Germinal center (tissue), 1 donor: ENCODE measurements around the gene TNRC18.

Experiments
- DNase-seq: peaks from one replicate; pipeline ENCODE4 v3.0.0; 2012; ENCODE audit warnings: mixed read lengths, low spot score

TNRC18 gene

DNA sequence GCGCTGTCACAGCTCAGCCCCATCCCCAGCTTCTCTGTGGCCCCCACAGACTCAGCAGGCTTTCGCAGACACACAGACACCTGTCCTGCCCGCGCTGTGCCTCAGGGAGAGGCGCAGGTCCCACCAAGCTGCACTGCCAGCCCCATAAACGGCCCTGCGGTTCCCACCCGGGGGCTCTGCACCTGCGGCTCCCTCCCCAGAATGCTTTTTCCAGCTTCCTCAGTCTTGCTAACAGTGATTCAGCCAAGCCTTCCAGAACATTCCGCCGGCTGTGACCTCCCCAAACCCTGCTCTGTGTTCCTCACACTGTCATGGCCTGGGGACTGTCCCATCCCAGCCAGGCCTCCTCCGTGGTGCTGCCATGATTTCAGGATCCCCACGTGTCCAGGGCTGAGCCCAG, 27.8 kb upstream of the TNRC18 start:
- no peak for DNase-seq

GRCh38 chr7:5450549-5451327, 27.1 kb upstream of the TNRC18 start:
- DNase-seq: peak; percentile 33

GRCh38 chr7:5448378-5449037, 24.9 kb upstream of the TNRC18 start:
- DNase-seq: no peak

DNA sequence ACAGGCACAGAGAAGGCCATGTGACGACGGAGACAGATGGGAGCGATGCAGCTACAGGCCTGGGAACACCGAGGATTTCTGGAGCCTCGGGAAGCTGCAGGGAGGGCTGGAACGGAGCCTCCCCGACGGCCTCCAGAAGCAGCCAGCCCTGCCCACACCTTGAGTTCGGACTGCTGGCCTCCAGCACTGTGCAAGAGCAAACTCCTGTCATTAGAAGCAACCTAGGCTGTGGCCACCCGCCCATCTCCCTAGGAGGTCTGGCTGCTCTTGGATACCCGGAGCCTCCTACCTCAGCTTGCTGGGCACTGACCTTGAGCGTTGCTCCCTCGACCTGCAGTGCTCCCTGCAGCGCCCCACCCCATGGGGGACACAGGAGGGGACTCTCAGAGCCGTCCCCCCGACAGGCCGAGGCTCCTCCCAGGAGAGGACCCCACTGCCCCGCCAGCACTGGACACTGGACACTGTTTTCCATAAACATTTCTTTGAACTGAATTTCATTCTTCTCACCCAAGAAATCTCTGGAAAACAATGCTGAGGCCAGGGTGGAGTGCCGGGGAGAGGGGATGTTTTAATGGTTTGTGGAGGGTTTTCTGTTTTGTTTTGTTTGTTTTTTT, 22.5 kb upstream of the TNRC18 start:
- DNase-seq: no peak

DNA sequence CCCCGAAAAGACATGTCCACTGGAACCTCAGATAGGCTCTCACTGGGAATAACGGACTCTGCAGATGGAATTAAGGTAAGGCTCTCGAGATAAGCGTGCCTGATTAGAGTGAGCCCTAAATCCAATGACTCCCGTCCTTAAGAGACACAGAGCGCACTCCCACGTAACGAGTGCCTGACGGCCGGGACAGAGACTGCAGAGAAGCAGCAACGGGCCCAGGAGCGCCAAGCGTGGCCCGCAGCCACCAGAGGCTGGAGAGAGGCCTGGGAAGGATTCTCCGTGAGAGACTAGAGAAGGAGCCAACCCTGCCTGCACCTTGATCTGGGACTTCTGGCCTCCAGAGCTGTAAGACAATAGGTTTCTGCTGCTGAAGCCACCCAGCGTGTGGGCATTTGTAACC, 20.0 kb upstream of the TNRC18 start:
- no peak for DNase-seq

DNA sequence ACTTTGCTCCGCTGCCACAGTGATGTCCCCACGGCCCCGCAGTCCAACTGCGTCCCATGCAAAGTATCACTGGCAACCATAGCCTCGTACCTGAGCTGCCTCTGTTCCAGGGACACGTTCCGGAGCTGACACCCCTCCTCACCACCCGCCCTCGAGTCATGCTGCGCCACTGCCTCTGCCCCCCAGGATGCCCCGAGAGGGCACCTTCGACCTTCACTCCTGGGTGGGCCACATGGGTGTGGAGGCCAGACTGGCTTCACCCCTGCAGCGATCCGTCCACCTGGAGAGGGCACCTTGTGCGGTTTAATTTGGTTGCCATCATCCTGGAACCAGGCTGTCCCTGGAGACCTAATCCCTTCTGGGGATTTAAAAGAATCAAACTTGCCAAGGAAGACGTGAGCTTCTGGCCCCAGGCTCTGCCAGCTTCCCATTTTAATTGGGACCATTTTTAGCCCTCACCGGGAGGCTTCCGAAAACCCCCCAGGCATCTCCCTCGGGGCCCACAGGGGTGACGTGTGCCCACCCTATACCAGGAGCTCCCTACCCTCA, 19.2 kb upstream of the TNRC18 start:
- no peak for DNase-seq

- no peak for DNase-seq
Measured at GRCh38 chr7:5441840-5442503, 18.3 kb upstream of the TNRC18 start.

DNA sequence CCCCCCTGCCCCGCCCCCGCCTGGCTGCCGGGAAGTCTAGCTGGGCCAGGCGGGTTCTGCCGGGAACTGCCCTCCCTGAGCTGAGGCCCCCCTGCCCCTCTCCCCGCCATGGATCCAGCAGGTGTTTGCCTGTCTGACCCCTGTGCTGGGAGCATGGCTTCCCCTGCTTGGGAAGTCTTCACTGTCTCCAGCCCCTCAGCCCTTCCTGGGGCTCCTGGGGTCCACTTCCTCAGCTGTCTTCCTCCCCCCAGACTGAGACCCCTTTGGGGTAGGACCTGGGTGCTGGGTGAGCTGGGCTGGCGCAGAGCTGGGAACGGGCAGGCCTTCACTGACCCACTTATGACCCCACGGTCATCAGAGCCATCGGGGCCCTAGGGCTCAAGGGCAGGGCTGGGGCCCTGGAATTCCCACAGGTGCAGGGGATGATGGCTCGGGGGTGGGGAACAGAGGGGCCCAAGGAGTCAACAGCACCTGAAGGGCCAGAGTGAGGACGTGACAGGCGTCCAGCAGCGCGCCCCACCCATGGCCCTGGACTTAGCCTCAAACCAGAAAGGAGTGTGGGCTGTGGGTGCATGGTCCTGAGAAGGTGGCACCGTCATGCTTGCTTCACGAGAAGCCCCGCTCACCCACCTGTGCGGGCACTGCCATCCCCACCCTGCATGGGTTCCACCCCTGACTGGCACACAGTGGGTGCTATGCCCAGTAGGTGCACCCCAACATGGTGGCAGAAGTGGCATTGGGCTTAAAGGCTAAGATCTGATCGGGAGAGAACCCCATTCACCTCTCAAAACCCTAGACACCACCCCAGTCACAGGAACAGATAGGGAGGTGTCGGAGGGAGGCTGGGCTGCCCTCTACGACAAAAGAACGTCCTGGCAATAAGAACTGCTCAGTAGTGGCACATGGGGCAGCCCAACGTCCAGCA, 16.2 kb upstream of the TNRC18 start:
- no peak for DNase-seq

- no peak for DNase-seq
Measured at GRCh38 chr7:5439209-5439571, 15.6 kb upstream of the TNRC18 start.

GRCh38 chr7:5437987-5438386, 14.4 kb upstream of the TNRC18 start:
- DNase-seq: no peak

DNA sequence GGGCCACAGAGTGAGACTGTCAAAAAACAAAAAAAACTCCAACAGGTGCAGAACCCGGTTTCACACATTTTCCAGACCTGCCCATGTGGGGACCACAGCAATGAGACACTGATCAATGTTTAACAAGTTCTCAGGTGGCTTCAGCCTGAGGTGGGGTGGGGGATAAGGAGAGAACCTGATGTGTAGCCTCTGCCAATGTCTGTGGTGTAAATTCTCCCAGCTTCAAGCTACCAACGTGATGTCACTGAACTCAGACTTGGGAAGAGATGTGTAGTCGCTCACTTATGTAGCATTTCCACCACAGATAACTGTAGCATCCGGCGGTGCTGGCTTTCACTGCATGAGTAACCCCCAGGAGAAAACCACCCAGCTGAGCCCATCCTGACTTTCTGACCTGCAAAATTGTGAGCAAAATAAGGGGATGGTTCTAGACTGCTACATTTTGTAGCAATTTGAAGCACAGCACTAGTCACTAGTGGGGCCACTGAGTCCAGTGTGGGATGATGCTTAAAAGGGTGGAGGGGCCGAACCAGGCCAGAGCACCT, 13.8 kb upstream of the TNRC18 start:
- DNase-seq: no peak

DNA sequence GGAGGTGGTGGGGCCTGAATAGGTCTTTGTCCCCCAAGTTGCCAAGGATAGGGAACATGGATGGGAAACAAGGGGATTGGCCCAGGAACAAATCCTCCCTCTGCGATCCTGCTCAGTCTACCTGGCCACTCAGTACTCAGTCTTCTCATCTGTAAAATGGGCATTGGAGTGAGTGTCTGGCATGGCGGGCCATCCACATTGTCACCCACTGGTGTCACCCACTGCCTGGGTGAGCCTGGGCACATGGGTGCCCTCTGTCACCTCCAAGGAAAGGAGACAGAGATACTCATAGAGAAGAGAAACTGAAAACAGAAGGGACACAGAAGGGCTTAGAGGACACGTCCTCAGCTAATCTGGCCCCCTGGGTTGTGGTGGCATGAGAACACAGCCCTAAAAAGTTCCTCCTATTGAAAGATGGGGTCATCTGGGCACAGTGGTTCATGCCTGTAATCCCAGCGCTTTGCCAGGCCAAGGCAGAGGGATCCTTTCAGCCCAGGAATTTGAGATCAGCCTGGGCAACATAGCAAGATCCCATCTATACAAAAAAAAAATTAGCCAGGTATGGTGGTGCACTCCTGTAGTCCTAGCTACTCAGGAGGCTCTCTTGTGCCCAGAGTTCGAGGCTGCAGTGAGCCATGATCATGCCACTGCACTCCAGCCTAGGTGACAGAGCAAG, 12.5 kb upstream of the TNRC18 start:
- DNase-seq: no peak

DNA sequence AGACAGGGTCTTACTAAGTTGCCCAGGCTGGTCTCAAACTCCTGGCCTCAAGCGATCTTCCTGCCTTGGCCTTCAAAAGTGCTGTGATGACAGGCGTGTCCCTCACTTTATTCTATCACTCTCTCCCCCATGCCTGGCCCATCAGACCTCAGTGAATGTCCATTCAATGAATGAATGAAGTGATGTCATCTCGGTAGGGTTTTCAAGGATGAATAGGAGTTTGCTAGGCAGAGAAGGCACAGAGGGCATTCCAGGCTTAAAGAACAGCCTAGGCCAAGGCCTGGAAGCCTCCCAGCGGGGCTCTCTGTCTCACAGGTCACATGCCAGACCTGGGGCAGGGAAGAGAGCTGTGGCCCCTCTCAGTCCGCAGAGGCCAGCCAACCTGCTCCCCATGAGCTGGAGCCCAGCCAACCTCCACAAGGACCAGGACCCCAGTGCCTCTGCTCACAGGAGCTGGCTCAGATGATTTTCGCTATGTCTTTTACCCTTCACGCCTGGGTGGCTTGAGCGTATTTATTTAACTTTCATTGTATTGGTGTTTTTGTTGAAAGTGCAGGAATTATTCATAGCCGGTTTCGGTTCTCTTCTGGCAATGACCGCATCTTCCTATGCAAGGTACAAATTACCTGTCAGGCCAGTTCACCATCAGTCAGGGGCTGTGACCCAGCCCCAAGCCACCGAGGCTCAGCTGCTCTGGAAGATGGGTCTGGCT, 11.8 kb upstream of the TNRC18 start:
- no peak for DNase-seq

GRCh38 chr7:5433181-5433580, 9.5 kb upstream of the TNRC18 start:
- DNase-seq: no peak

DNA sequence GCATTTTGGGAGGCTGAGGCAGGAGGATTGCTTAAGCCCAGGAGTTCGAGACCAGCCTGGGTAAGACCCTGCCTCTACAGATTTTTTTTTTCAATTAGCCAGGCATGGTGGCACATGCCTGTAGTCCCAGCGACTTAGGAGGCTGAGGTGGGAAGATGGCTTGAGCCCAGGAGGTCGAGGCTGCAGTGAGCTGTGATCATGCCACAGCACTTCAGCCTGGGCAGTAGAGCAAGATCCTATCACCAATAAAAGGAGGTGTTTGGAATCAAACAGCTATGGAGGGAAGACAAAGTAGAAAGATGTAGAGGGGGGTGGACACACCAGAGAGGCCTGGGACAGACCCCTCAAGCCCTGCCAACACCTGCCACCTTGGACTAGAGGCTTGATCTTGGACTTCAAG, 9.1 kb upstream of the TNRC18 start:
- no peak for DNase-seq

GRCh38 chr7:5431560-5432015, 8.0 kb upstream of the TNRC18 start:
- DNase-seq: no peak

DNA sequence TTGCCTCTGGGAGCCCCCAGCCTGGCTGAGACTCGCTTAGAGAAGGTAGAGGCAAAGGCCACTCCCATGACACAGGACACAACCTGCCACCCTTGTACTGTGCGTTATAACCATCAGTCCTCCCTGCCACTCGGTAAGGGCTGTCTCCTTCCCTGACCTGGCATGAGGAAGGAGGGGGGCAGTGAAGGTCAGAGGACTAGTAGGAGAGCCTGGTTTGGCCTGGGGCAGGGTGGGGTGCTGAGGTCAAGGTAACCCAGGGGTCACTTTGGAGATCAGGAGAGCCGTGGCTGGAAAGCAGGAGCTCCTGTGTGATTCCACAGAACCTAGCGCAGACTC, 6.9 kb upstream of the TNRC18 start:
- DNase-seq: no peak

DNA sequence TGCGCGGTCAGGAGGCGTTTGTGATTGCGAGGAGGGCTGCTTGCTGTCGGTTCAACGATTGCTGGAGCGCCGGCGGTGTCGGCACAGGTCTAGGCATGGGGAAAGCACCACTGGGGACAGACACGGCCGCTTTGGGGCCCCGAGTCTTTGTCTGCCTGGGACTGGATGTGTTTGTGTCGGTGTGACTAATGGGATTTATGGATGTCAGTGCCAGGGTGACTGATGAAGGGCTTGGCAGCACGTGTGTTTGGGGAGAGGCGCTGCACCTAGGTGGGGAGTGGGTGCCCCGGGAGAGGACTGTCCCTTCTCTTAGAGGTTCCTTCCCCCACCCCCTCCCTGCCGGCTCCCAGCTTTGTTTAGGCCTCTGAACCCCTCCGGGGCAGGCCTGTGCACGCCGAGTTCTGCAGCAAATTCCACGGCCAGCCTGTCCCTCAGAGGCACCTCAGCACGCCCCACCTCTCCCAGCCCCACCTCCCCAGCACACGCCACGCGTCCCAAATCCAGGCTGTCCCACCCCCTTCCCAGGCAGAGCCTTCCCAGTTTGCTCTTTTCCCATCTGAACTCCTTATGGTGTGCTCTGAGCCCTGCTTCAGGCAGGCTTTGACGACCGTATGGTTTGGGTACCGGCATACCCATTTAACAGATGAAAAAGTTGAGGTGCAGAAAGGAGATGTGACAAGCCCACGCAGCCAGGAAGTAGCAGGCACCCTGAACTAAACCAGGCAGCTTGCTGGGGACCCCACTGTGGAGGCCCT, 6.4 kb upstream of the TNRC18 start:
- no peak for DNase-seq

DNA sequence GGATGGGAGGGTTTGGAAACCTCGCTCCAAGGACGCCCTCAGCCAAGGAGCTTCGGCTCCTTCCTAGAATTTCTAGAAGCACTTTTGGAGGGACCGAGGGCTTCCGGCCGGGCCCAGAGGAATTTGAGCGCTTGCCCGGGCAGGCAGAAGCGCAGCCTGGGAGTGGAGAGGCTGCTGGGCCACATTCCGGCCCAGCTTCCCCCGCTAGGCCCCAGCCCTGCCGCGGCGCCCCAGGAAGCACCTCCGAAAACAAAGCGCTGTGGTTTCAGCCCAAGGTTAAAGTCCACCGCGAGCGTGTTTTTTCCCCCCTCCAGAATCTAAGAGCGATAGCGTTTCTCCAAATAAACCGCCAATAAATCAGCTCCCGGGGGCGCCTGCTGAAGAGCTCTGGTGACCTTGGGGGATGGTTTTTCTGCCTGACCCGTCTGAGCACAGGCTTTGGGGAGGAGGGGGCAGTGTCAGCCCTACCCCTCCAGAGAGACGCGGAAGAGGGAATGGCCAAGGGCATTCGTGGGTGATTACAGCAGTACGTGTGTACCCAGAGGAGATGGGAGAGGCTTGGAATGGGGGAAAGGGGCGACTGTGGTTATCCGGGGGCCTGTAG, 5.7 kb upstream of the TNRC18 start:
- DNase-seq: no peak
